Stimulated activated CD4-positive, alpha-beta T cell treated with anti-CD3 and anti-CD28 coated beads, Interleukin-2, amount 100 ng/mL, for 4 hours (primary cell): ENCODE data around the gene NXT1.
"Not testable (repeated sequence)": the region's sequence is repeated elsewhere in the genome, so short reads cannot be mapped to it uniquely, and the experiment has no call there.

Experiments used
- DNase-seq: peaks from one replicate; pipeline ENCODE4 v3.0.0-alpha.2; 2020; ENCODE audit warnings: low read depth

The NXT1 gene

DNA sequence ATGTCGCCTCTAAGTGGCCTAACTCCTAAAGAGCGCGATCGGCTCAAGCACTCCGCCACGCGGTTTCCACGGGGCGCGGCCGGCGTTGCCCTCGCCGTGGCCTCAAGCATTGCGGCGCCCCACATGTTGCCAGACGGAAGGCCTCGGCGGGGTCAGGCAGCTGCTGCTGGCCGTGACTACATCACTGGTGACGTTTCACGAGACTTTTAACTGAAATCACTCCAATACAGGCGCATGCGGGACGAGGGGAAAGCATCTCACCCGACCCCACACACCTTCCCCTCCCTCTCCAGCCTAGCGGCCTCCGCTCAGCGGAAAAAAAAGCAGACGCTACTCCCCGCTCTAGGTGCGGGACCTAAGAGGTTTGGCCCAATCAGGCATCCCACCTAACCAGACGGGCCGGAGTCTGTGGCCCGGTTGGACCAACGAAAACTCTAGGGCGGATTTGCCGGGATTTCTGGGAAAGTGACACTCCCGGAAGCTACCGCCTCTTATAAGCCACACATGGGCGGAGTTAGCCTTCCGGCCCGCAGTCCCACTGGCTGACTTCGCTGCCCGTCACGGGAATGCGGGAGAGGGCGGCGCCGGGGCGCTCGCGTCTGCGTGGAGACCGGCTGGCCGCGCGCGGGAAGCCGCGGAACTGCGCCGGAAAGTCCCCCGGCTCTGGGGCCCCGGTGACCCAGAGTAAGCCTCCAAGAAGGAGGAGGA is at the start of gene NXT1:
TSS of gene NXT1 (plus strand) at position 596 of the 708 bp plus-strand sequence. CDS start 3,251 bp downstream, outside the sequence.
- peak; percentile 93 for DNase-seq

GRCh38 chr20:23301436-23302050 is 49.0 kb upstream of the NXT1 start:
- no peak for DNase-seq

GRCh38 chr20:23302386-23302785 is 48.2 kb upstream of the NXT1 start:
- DNase-seq, result no peak

DNA sequence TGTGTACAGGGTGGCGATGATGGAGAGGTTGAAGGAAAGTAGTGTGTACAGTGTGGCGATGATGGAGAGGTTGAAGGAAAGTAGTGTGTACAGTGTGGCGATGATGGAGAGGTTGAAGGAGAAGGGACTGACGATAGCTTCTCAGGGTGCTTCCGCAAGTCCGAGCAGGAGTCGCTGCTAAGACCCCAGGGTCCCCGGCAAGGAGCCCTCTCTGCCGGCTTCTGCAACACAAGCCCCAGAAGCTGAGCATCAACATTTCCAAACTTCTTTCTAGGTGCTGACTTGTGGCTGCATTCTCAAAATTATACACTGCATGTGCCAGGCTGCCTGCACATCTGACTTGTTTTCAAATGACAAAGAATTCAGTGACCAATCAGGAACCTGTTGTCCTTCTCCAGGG is 47.8 kb upstream of the NXT1 start:
- DNase-seq, result no peak

- DNase-seq, result no peak
These were observed 47.1 kb upstream of the NXT1 start for GRCh38 chr20:23303325-23304102.

DNA sequence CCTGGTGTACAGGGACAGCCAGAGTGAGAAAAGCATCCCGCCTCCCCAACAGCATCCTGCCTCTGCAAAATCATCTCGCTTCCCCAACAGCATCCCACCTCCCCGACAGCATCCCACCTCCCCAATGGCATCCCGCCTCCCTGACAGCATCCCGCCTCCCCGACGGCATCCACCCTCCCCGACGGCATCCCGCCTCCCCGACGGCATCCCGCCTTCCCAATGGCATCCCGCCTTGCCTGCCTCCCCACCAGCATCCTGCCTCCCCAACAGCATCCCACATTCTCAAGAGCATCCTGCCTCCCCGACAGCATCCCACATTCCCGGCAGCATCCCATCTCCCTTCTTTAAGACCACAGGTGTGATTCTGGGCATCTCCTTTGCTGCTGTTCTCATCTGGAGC is 46.0 kb upstream of the NXT1 start:
- DNase-seq, result no peak

- no peak for DNase-seq
These were observed 45.5 kb upstream of the NXT1 start for GRCh38 chr20:23305098-23305497.

DNA sequence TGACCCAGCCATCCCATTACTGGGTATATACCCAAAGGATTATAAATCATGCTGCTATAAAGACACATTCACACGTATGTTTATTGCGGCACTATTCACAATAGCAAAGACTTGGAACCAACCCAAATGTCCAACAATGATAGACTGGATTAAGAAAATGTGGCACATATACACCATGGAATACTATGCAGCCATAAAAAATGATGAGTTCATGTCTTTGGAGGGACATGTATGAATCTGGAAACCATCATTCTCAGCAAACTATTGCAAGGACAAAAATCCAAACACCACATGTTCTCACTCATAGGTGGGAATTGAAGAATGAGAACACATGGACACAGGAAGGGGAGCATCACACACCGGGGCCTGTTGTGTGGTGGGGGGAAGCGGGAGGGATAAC is 43.2 kb upstream of the NXT1 start:
- DNase-seq, result not testable (repeated sequence)

DNA sequence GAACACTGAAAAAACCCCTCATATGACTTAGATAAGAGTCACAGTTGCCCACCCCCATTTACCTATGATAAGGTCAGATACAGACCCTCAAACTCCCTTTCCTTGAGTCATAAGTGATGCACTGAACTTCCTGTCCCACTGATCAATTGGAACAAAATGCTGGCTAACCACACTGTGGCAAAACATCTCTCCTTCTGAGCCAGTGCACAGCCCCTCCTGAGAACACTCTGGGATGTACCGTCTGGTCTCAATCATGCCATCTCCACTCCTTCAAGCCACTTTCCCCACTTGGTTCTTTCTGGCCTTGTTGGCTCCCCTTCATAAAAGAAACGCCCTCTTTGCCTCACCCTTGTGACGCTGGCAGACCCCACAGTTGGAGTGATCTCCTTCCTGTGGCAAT is 42.6 kb upstream of the NXT1 start:
- DNase-seq, result no peak

DNA sequence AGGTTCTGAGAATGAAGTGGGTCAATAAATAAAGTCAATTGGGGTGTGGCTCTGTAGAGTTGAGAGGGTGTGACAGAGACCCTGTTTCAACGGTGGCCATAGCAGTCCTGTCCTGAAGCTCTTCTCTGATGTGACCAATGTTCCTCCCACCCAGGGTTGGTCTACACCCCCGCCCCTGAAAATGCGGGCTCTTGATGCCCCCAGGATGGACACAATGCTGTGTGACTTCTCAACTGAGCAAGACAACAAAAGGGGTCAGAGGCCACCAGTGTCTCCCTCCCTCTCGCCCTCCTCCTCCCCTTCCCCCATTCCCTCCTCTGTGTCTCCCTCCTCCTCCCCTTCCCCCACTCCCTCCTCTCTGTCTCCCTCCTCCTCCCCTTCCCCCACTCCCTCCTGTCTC is 41.7 kb upstream of the NXT1 start:
- DNase-seq, result no peak

DNA sequence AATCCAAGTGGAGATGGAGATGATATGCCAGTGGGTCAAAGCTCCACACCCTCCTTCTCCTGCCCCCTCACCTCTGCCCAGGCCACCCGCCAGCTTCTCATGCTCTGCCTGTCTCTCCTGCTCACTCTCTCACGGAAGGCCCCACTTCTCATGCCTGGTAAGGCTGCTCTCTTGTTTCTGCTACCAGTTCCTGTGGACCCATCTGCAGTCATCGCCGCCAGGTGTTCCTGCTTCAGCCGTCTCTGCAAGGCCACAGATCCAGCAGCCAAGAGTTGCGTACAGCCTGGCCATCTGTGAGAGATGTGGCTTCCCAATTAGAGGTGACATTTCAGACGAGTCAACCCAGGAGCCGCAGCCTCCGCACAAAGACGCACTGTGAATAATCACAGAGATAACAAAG is 40.8 kb upstream of the NXT1 start:
- no peak for DNase-seq

GRCh38 chr20:23311947-23312506 is 38.6 kb upstream of the NXT1 start:
- DNase-seq, result no peak

DNA sequence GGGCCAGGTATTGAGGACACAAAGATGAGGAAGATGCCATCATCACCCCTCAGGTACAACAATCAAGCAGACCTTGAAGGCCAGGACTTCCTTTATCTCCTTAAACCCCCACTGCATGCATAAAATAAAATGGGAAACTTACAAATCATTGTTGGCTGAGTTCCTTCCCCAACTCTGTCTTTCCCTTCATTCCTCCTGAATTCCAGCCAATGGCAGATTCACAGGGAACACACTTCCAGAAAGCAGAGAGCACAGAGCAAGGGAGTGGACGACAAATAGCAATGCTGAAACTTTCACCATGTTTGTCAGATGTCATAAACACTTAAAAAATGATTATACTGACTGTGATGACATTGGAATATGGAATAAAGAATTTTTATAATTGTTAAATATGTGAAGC is 37.3 kb upstream of the NXT1 start:
- no peak for DNase-seq

GRCh38 chr20:23314699-23315098 is 35.9 kb upstream of the NXT1 start:
- DNase-seq, result no peak

- no peak for DNase-seq
These were observed 35.5 kb upstream of the NXT1 start for GRCh38 chr20:23315099-23315498.

GRCh38 chr20:23316626-23317025 is 34.0 kb upstream of the NXT1 start:
- DNase-seq, result no peak

DNA sequence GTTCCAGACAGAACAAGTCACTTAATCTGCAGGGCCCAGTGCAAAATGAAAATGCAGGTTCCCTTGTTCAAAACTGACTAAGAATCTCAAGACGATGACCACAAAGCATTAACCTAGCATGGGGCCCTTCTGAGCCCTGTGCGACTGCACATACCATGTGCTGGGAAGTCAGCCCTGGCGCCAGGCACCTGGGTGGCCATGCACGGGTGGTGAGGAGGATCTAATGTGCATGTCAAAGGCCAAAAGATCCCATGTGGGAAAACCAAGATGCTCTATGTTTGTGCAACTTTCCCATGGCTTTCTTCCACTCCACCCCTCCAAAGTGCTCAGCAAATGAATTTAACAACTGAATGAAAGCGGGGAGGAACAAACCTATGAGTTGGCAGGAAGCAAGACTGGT is 33.5 kb upstream of the NXT1 start:
- DNase-seq, result no peak

GRCh38 chr20:23318347-23318746 is 32.2 kb upstream of the NXT1 start:
- DNase-seq, result no peak

- no peak for DNase-seq
These were observed 30.3 kb upstream of the NXT1 start for GRCh38 chr20:23320317-23320716.

DNA sequence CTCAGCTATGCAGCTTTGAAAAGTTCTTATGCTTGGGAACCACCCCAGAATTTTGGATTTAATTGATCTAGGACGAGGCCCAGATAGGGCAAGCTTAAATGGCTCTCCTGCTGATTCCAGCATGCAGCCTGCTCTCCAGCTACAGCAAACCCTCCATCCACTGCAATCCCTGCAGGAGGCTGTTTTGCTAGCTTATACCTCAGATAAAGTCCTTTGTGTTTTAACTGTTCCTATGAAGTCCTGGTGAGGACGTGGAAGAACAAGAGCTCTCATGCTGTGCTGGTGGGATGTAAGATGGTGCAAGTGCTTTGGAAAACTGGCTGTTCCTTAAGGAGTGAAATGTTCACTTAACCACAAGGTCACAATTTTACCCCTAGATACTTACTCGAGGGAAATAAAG is 25.5 kb upstream of the NXT1 start:
- no peak for DNase-seq

DNA sequence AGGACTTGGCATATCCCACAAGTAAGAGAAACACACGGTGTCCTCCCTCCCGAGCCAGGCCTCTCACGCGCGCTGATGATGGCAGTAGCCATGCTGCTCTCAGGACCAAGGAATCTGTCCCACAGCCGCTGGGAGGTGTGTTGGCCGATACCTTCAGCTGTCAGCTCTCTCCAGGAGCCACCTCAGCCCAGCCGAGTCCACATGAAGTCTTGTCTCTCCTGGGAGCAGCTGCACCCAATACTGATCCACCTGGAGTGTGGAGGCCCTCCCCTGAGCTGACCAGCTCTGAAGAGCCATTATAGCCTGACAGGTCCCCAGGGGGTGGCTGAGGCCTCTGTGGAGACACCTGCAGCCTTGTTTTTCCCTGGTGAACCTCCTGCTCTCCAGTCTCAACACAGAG is 23.8 kb upstream of the NXT1 start:
- no peak for DNase-seq

GRCh38 chr20:23327617-23328333 is 22.8 kb upstream of the NXT1 start:
- no peak for DNase-seq
